GM18870 (cell line): ENCODE measurements around the gene WAC.
A peak's percentile ranks its signal among the peaks of the same experiment; 100 is the strongest.

Source experiments
- ATAC-seq: cut with Tn5 transposase; IDR thresholded peaks from one replicate; pipeline ENCODE4 v1.9.1; 2021; ENCODE audit warnings: moderate library complexity; ENCODE audit not compliant: unreplicated experiment

WAC gene

DNA sequence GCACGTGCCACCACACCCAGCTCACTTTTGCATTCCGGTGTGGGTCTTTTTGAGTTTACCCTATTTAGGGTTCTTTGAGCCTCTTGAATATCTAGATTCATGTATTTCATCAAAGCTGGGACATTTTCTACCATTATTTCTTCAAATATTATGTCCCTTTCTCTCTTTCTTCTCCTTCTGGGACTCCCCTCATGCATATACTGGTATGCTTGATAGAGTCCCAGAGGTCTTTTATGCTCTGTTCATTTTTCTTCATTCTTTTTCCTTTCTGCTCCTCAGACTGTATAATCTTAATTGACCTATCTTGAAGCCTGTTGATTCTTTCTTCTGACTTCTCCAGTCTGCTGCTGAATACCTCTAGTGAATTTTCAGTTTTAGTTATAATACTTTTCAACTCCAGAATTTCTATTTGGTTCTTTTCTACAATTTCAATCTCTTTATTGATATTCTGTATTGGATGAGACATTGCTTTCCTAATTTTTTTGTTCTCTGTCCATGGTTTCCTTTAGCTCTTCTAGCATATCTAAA is 9.1 kb upstream of the WAC start:
- no peak for ATAC-seq

DNA sequence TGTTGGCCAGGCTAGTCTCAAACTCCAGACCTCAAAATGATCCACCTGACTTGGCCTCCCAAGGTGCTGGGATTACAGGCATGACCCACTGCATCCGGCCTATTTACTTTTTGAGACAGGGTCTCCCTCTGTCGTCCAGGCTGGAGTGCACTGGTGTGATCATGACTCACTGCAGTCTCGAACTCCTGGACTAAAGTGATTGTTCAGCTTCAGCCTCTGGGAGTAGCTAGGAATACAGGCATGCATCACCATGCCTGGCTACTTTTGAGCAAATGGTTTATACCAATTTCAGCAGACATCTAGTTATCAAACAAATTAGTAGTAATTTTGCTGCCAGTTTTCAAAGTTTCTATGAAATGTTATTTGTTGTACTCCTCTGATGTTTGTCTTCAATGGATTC is 2.2 kb upstream of the WAC start:
- ATAC-seq = no peak

- no peak for ATAC-seq
Observed at GRCh38 chr10:28533186-28533564, 257 bp downstream of the WAC start.

DNA sequence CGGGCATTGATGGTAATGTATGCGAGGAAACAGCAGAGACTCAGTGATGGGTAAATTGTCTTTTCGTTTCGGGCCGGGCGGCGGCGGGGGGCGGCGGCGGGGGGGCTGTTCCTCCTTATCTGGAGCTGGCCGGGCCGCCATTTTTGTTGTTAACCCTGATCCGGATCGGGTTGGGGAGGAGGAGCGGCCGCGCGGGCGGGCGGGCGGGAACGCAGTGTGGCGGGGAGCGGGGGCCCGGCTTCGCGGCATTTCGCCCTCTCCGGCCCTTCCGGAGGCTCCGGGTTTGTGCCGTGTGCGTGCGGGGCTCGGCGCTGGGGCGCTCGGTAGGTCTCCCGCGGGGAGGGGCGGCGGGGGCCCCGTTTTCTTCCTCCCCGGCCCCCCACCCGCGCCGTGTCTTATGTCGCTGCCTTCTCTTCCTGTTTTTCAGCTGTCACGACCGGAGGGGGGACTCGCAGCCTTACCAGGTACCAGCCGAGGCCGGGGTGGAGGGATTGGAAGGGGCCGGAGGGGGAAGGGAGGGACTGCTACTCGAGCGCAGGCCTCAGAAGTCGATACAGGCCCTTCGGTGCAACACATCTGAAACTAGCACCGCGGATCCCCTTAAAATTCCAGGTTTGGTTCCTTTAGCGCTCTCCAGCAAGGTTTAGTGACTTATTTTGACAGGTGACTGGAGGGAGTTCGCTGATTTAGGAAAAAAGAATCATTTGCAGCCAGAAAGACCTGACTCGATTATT is 820 bp downstream of the WAC start:
- ATAC-seq = no peak

DNA sequence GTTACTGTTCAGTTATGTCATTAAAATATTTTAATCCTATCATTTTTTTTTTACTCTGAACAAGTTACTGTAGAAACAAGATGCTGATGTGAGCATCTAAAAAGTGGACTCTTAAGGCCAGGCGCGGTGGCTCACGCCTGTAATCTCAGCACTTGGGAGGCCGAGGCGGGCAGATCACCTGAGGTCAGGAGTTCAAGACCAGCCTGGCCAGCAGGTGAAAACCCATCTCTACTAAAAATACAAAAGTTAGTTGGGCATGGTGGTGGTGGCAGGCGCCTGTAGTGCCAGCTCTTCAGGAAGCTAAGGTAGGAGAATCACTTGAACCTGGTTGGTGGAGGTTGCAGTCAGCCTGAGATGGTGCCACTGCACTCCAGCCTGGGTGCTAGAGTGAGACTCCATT is 2.9 kb downstream of the WAC start:
- no peak for ATAC-seq

- no peak for ATAC-seq
Observed at GRCh38 chr10:28538595-28538994, 5.7 kb downstream of the WAC start.

DNA sequence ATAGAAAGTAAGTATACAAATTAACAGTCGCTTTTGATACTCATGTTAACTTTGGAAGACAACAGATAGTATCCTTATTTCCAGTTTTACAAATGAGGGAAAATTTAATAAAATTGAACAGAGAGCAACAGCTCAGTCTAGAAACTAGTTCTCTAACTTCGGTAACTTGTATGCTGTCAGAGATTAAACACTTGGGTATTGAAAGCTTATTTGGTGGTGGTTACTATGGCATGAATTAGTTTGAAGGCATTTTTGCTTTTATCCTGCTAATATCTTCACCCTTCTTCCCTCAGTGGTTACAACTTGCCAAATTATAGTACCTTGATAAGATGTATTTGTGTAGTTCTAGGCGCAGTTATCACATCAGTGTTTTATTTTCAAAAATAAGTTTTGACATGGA is 7.2 kb downstream of the WAC start:
- ATAC-seq = no peak

- ATAC-seq = no peak
Observed at GRCh38 chr10:28541717-28542365, 8.9 kb downstream of the WAC start.

- ATAC-seq = no peak
Observed at GRCh38 chr10:28542728-28543127, 9.8 kb downstream of the WAC start.

GRCh38 chr10:28544058-28544457 is 11.1 kb downstream of the WAC start:
- ATAC-seq = no peak

GRCh38 chr10:28545967-28546644 is 13.2 kb downstream of the WAC start:
- ATAC-seq = peak; percentile 65

DNA sequence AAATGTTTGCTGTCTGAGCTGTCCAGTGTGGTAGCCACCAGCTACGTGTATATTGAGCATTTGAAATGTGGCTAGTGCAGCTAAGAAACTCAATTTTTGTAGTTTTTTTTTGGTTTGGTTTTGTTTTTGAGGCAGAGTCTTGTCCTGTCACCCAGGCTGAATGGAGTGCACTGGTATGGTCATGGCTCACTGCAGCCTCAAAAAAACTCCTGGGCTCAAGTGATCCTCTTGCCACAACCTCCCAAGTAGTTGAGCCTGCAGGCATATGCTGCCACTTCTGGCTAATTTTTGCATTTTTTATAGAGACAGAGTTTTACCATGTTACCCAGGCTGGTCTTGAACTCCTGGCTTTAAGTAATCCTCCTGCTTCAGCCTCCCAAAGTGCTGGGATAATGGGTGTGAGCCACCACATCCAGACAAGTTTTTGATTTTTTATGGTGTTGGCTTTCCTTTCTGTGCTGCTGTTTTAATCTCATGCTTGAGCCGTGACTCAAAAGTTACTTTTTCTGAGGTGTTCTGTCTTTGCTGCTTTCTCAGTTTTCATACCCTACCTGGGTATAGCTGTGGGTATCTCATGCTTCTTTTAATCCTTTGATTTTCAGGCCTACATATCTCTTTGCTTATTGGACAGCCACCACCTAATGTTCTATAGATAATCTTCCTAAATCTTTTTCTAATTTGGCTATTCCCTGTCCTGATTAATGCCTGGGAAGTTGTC is 16.0 kb downstream of the WAC start:
- no peak for ATAC-seq

GRCh38 chr10:28551086-28551485 is 18.2 kb downstream of the WAC start:
- no peak for ATAC-seq

GRCh38 chr10:28552775-28553174 is 19.9 kb downstream of the WAC start:
- no peak for ATAC-seq

DNA sequence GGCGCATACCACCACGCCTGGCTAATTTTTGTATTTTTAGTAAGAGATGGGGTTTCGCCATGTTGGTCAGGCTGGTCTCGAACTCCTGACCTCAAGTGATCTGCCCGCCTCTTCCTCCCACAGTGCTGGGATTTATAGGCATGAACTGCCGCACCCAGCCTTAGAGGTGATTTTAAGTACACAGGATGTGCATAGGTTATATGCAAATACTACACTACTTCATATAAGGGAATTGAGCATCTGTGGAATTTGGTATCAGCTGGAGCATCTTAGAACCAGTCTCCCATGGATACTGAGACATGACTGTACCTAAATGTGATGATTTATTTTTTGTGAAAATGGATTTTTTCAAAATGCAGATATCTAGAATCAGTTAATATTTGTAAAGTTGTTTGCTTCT is 21.1 kb downstream of the WAC start:
- no peak for ATAC-seq

DNA sequence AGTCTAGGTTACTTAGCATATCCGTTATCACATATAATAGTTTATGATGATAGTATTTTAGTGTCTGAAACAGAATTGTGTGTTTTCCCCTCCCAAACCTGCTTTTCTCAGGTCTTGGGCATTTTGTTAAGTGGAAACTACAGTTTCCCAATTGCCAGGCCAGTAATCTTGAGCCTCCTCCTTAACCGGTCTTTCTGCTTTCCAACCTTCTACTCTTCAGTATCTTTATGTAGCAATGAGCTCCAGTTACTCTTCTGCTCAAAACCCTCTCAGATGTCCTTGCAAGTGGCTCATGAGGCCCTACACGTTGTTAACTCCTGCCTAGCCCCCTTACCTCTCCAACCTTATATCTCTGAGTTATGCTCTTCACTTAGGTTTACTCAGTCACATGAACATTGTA is 22.0 kb downstream of the WAC start:
- ATAC-seq = no peak

GRCh38 chr10:28555358-28555757 is 22.4 kb downstream of the WAC start:
- no peak for ATAC-seq

DNA sequence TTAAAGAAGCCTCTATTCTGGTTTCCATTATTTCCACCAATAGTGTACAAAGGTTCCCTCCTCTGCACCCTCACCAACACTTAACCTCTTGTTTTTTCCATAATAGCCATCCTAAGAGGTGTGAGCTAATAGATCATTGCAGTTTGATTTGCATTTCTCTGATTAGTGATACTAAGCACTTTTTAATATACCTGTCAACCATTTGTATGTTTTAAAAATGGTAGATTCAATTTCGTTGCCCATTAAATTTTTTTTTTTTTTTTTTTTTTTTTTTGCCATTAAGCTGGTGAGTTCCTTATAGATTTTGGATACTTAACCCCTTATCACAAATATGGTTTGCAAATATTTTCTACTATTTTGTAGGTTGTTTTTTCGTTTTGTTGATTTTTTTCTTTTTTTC is 23.2 kb downstream of the WAC start:
- ATAC-seq = no peak

DNA sequence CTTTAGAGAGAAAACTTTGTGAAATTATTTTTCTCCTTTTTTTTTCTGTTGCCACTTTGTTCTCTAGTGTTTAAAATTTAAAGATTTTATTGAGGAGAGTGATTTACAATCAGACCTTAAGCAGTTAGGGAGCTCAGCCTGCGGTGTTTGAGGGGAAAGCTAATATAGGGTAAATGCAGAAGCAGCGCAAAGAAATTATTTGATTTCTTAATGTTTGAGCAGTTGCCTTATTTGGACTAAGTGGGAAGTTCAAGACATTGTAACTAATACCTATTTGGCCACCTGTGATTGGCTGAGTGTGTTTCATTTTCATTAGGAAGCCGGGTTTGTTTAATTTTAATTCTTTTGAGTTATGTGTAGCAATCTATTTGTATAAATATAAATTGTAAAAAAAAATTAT is 25.3 kb downstream of the WAC start:
- no peak for ATAC-seq

DNA sequence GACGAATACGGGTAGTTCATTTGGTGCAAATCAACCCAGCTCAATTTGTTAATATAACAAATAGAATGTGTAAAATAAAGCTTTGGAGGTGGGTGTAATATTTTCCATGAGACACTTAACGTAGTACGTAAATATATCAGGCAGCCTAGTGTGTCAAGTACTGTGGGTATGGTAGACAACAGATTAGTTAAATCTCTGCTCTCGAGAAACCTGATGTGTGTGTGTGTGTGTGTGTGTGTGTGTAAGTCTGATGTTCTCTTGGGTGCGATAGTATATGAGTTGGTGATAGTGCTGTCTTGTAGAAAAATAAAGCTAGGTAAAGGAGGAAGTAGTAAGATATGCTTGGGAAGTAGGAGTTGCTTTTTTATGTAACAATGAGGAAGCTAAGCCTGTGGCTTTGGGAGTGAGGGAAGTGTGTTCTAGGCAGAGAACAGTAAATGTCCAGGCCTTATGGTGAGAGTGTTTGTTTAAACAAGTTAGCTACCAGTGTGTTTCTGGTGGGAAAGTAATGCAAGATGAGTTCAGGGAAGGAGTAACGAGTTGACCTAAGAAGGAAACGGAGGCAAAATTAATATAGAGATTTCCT is 26.1 kb downstream of the WAC start:
- no peak for ATAC-seq

DNA sequence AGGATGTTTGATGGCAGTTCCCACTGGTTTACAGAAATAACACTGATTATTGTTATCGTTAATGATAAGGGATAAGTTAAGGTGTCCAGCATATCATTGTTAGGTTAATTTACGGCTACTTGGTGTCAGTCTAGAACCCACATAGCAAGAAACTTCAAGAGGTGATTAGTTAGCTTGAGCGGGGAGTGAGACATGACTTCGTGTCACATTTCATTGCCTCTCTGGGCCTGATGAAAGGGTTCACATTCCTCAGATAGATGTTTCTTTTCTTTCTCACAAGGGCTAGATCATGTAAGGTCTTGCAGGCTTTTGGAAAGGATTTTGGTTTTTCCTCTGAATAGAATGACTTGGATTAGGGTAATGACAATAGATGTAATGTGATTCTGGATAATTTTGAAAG is 26.7 kb downstream of the WAC start:
- no peak for ATAC-seq
